Measurements from ENCODE around the gene CFH.
"Not testable (repeated sequence)": the region's sequence is repeated elsewhere in the genome, so short reads cannot be mapped to it uniquely, and the experiment has no call there.

CFH gene

DNA sequence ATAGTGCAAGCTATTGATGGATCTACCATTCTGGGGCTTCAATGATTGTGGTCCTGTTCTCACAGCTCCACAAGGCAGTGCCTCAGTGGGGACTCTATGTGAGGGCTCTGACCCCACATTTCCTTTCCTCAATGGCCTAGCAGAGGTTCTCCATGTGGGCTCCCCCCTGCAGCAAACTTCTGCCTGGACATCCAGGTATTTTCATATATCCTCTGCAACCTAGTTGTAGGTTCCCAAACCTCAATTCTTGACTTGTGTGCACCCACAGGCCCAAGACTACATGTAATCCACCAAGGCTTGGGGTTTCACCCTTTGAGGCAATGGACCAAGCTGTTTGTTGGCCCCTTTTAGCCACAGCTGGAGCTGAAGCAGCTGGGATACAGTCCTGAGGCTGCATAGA, 86.9 kb downstream of the CFH start:
- FAIRE-seq: no peak
- DNase-seq (ENCODE audit: insufficient read length, low spot score): no peak

GRCh38 chr1:196743244-196743643, 91.4 kb downstream of the CFH start:
- not testable (repeated sequence) for FAIRE-seq
- DNase-seq (ENCODE audit: insufficient read length, low spot score): peak; percentile 13

GRCh38 chr1:196765019-196765740, 113.3 kb downstream of the CFH start:
- not testable (repeated sequence) for DNase-seq (ENCODE audit: insufficient read length, low spot score); FAIRE-seq

- DNase-seq (ENCODE audit: insufficient read length, low spot score); FAIRE-seq: not testable (repeated sequence)
Measured at GRCh38 chr1:196769823-196770222, 118.0 kb downstream of the CFH start.

- no peak for DNase-seq (ENCODE audit: insufficient read length, low spot score)
- no peak for FAIRE-seq
Measured at GRCh38 chr1:196773713-196774112, 121.9 kb downstream of the CFH start.

DNA sequence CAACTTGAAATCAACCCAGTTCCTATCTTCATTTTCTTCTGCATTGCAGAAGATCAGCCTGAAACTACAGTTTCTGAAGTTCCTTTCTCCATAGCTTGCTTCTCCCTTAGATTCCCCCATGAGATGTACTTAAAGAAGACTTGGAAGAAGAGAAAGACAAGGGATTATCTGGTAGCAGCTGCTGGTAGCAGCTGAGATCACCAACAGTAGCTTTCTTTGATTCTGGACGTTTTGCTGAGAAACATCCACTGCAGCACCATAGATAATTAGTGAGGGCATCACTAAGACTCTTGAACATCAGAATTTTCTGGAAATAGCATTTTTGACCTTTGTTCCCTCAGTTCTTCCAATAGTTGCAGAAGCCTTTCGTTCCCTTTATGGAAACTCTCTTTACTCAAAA, 122.3 kb downstream of the CFH start:
- no peak for FAIRE-seq

GRCh38 chr1:196774603-196775002, 122.8 kb downstream of the CFH start, which contains the start of gene CFHR3:
CFHR3 (plus strand) TSS chr1:196774840; CDS start chr1:196774887, 47 bp downstream.
- no peak for FAIRE-seq

More for the DNA sequence above, 122.3 kb downstream of the CFH start:
- DNase-seq (ENCODE audit: insufficient read length, low spot score): no peak

DNA sequence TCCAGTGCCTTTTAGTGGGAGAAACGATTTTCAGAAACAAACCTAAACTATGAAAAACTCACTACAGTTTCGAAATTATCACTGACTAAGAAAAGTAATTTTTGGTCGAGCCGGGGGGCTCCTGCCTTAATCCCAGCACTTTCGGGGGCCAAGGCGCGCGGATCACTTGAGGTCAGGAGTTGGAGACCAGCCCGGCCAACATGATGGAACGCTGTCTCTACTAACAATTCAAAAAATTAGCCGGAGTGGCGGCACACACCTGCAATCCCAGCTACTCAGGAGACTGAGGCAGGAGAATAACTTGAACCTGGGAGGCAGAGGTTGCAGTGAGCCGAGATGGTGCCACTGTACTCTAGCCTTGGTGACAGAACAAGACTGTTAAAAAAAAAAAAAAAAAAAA, 125.8 kb downstream of the CFH start:
- FAIRE-seq (no peak), DNase-seq (ENCODE audit: insufficient read length, low spot score) (no peak)

More at GRCh38 chr1:196774603-196775002, 122.8 kb downstream of the CFH start, which contains the start of gene CFHR3:
- no peak for DNase-seq (ENCODE audit: insufficient read length, low spot score)

DNA sequence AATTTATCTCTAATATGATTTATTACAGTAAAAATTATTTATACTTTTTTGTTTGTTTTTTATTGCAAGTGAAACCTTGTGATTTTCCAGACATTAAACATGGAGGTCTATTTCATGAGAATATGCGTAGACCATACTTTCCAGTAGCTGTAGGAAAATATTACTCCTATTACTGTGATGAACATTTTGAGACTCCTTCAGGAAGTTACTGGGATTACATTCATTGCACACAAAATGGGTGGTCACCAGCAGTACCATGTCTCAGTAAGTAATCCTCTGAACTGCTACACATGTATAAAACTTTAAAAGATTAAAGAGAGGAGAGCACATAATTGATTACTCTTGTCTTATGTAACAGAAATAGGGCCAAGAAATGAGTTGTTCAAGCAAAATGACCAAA, 127.2 kb downstream of the CFH start:
- FAIRE-seq: no peak
- no peak for DNase-seq (ENCODE audit: insufficient read length, low spot score)

GRCh38 chr1:196791252-196791651, 139.4 kb downstream of the CFH start:
- DNase-seq (ENCODE audit: insufficient read length, low spot score); FAIRE-seq: not testable (repeated sequence)

GRCh38 chr1:196794103-196794502, 142.3 kb downstream of the CFH start:
- DNase-seq (ENCODE audit: insufficient read length, low spot score); FAIRE-seq: not testable (repeated sequence)
